ENCODE measurements around the gene NETO1.

The NETO1 gene

DNA sequence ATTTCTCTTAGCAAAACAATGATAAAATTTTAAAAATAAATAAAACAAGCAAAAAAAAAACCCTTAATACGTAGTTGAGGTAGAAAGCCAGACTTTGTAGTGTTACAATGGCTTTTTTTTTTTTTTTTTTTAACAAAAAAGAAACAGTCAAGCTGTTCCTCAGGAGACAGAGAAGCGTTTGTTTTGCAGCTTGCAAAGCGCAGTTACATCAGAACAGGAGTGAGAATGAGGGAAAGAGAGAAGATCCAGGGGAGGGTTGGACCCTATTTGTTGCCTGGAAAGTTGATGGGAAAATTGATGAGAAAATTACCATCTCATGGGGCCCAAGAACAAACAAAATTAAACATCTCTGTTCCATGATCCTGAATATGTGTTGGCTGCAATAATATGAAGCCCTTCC lies 146.5 kb downstream of the NETO1 start:
- DNase-seq = no peak

DNA sequence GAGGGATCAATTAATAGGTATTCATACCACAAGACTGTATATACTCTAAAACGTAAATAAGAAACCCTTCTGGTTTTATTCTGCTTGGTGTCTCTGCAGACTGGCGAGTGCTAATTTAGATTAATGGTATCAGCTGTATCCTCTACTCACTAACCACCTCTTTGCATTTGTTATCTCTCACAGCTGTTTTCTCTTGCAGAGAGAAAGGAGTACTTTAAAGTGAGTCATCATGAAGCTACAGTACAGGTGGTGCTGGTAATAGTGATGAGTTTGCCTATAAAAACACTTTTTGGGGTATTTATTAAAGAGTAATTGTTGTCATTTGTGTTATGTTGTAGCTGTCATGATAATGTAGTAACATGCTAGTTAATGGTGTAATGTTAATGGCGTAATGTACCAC lies 147.7 kb downstream of the NETO1 start:
- no peak for DNase-seq

DNA sequence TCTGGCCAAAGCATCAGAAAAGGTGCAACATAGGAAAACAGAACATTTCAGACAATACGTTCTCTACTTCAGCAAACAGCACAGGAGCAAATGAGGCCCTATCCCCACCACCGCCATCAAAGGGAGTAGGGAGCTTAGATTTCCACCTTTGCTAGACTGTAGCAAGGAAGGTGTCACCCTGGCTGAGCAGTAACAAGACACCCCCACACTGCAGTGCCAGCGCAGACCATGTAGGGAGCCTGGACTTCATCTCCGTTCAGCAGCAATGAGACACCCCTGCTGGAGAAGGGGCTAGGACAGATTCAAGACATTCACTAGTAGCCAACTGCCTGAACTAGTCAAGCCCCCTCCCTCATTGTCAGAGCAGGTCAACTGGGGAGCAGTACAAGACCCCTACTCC lies 163.6 kb downstream of the NETO1 start:
- DNase-seq = no peak

DNA sequence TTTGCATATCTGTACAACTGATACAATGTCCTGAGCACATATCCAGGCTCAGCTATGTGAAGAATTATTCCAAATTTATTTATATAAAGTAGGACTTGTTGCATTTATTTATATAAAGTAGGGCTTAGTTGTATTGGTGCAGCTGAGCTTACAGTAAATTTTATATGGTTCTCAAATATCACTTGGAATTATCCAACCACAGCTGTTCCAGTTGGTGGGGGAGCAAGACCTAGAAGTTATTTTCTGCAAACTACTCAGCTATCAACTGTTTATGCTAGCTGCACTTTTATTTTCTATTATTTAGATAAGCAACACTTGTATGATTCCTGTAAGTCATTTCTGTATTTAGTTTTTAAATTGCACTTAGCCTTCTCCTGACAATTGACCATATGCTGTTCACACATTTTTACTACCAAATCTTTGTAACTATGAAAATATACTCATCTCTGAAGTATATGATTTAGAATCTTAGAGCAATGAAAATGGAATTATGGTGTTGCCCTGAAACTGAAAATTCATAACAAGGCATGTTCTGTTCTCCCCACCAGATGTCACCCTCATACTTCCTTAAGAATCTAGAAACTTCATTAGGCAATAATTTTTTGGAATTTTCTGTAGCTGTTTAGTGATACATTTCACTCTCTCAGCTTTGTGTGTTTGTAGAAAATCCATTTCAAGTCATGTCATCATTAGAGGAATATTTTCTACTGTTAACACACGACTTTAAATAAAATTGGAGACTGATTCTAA lies 166.7 kb downstream of the NETO1 start:
- no peak for DNase-seq

DNA sequence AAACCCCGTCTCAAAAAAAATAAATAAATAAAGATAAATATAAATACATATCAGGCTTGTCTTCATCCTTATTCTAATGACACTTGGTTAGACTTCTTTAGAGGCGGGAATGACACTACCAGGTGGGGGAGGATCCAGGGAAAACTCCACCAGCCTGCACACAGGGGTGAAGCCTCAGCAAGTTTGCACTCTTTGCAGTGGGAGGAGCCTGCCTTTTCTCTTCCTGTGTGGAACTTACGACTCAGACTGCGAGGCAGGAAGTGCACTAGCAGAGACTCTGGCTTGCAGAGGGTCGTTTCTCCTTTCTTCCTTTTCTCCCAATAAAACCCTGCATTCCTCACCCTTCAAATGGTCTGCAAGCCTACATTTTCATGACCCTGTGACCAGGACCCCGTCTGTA lies 170.1 kb downstream of the NETO1 start:
- no peak for DNase-seq

DNA sequence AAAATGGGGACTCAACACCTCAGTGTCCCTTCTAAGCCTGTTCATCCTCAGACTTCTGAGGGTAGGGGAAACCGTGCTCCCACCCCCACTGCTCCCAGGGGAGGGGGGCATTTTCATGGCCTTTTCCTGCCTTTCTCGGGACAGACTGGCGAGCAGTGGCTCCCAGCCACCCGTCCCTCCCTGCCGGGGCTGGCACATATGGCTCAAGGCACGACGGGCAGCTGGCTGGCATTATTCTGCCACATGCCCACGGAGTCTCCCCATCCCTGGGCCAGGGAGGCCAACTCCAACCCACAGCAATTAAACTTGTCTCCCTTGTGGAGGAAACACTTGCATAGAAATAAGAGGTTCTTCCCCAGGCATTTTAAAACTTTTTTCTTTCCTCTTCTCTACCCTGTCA lies 175.2 kb downstream of the NETO1 start:
- no peak for DNase-seq
